GM18520 (cell line): Measurements from ENCODE around the gene UVRAG.
"Not testable (repeated sequence)": the region's sequence is repeated elsewhere in the genome, so short reads cannot be mapped to it uniquely, and the experiment has no call there.

ENCODE experiments used
- ATAC-seq: cut with Tn5 transposase; IDR thresholded peaks from one replicate; pipeline ENCODE4 v1.9.1; 2021; ENCODE audit not compliant: unreplicated experiment

Gene UVRAG

GRCh38 chr11:76048763-76049162, 233.8 kb downstream of the UVRAG start:
- ATAC-seq: no peak

- no peak for ATAC-seq
Measured at GRCh38 chr11:76049511-76049910, 234.5 kb downstream of the UVRAG start.

- no peak for ATAC-seq
Measured at GRCh38 chr11:76051937-76052336, 236.9 kb downstream of the UVRAG start.

DNA sequence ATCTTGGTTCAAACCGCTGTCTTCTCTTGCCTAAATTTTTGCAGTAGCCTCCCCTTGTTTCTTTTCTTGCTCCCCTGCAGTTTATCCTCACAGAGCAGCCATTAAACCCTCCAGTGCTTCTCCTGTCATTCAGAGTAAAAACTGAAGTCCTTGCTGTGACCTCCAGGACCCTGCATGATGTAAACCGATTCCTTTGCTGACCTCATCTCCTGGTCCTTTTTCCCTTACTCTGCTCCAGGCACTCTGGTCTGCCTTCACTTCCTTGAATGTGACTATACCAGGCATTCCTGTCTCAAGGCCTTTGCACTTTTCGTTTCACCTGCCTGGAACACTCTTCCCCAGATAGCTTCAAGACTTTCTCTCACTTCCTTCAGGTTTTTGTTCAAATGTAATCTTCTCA, 239.3 kb downstream of the UVRAG start:
- no peak for ATAC-seq

DNA sequence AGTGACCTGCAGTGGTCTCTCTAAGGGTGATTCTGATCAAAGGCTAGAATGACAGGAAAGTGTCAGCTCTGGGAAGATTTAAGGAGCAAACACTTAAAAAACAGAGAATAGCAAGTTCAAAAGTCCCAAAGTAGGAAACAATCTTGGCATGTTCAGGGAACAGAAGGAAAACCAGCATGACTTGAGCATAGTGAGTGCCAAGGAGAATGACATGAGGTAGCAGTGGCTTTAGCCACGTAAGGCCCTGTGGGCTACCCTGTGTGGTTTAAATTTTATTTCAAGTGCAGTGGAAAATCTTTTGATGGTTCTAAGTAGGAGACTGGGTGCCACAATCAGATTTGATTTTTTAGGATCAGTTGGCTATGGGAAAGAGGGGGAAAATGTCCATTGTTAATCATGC, 241.9 kb downstream of the UVRAG start:
- no peak for ATAC-seq

DNA sequence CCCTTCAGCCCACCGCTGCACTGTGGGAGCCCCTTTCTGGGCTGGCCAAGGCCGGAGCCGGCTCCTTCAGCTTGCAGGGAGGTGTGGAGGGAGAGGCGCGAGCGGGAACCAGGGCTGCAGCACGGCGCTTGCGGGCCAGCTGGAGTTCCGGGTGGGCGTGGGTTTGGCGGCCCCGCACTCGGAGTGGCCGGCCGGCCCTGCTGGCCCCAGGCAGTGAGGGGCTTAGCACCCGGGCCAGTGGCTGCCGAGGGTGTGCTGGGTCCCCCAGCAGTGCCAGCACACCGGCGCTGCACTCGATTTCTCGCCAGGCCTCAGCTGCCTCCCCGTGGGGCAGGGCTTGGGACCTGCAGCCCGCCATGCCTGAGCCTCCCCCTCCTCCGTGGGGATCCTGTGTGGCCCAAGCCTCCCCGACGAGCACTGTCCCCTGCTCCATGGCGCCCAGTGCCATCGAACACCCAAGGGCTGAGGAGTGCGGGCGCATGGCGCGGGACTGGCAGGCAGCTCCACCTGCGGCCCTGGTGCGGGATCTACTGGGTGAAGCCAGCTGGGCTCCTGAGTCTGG, 245.5 kb downstream of the UVRAG start:
- ATAC-seq: not testable (repeated sequence)

DNA sequence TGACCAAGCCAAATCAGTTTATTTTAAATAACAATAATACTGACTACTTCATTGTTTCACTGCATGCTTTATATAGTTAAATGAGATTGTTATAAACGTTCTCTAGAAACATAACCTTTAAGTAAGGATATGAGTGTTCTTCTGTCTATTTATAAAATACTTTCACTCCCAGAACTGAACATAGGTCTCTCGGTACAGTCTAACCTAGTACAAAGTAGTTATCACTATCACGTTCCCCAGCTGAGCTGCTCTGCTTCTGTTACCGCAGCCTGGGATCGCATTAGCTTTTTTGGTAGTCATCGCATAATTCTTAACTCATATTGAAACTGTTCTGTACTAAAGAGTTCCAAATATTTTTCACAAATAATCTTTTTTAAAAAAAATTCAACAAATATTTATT, 247.7 kb downstream of the UVRAG start:
- ATAC-seq: no peak

DNA sequence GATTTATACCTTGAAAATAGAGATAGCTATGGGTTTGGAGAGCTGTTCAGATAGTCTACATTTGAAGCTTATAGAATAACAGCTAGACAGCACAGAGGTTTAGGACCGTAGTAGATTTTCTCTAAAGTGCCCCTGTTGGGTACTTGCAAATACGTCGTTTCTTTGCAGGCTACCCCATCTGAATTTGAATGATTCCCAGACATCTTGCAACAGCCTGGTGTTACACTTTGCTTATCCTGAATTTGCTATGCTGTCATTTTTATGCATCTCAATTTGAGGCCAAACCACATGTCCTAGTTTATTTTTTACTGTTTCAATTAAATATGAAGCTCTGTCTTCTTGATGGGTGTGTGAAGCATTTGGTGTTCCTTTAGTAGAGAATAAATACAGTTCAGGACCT, 249.2 kb downstream of the UVRAG start:
- ATAC-seq: no peak

DNA sequence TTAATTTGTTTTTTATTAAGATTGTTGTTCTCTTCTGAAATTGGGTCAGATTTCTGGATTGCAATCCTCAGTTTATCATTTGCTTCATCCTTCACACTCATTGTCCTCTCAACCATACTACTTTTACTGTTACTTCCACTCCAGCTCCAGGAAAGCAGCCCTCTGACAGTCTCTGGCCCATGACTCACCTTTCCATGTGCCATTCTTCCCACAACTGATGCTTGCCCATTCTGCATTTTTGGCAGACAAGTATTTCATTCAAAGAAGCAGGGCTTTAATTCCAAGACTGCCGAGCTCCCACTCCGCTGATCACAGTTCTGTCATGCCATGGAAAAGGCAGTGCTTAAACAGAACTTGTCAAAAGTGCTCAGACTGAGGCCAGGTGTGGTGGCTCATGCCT, 252.1 kb downstream of the UVRAG start:
- ATAC-seq: no peak

GRCh38 chr11:76069001-76069400, 254.0 kb downstream of the UVRAG start:
- no peak for ATAC-seq

DNA sequence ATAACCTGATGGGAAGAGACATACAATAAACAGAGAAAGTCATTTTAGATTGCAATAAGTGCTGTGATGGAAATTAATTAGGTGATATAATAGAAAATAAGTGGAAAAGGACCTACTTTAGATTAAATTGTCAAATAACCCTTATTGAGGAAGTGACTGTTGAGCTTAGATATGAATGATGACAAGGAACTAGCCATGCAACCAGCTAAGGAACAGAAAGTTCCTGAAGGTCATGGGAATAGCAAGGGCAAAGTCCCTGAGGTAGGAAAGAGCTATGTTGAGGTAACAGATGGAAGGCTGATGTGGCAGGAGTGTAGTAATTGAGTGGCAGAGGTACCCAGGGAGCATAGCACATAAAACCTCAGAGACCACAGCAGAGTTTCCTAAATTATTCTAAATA, 256.1 kb downstream of the UVRAG start:
- ATAC-seq: no peak

GRCh38 chr11:76073724-76074123, 258.7 kb downstream of the UVRAG start:
- ATAC-seq: no peak

DNA sequence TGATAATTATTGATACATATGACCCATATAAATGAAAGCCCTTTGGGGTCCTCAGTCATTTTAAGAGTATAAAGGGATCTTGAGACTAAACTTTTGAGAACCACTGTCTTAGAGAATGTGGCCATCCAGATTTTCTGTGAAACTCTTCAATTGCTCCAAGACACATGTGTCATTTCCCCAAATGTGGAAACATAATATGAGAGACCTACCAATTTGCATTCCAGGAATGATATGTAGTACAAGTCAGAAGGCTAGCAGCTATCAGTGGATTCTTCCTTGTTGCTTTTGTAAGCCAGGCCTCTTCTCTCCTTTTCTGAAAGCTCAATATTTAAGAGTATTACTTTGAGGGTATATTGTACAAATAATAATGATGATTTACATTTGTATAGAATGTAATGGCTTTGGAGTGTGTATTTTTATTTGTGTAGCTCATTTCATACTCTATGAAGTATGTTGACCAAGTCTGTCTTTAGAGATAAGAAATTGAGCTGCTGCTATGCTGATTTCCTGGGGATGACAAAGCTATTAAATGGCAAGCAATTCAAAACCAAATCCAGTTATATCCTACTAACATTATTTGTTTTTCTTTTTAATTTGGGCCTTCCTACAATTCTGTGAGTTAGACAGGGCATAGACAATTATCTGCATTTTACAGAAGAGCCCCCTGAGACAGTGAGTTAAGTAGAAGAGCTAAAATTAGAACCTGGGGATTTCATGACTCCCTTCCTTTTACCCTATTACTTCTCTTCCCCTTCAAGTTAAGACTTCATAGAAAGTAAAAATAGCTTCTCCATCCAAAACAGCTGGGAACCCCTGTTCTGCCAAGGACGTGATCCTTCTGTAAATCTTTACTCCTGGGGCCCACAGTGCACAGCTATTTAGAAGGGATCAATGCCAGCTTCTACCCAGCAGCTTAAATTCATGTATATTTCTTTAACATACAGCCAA, 259.4 kb downstream of the UVRAG start:
- ATAC-seq: no peak

GRCh38 chr11:76075716-76076115, 260.7 kb downstream of the UVRAG start:
- ATAC-seq: no peak

- not testable (repeated sequence) for ATAC-seq
Measured at GRCh38 chr11:76076253-76076652, 261.2 kb downstream of the UVRAG start.

DNA sequence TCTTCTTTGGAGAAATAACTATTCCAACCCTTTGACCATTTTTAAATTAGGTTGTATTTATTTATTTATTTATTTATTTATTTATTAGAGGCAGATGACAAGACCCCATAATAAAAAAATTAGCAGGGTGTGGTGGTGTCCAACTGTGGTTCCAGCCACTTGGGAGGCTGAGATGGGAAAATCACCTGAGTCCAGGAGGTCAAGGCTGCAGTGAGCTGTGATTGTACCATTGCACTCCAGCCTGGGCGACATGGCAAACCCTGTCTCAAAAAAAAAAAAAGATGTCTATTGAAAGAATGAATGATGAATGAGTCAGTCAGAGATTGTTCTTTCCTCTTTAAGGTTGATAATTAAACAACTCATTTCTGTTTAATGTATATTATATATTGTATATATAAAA, 261.7 kb downstream of the UVRAG start:
- no peak for ATAC-seq

DNA sequence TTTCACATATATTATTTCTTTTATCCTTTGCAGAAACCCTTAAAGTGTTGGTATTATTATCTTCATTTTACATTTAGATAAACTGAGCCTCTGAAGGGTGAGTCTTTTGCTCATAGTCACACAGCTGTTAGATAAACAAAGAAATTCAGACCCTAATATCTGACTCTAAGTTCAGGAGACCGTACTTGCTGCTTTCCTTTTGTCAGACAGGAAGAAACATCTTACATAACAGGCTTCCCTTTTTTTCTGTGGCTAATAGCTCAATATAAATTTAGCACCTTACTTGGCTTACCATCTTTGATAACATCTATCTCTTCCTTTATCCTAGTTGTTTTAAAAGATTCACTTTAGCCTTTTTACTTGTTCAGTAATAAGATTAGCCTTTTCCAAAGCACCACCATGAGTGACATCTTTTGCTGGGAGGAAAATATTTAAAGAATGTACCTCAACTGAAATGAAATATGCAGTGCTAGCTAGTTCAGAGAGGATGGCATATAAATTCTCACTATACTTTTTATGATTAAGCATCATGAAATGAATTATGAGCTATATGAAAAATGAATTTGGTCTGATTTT, 262.7 kb downstream of the UVRAG start:
- ATAC-seq: no peak

DNA sequence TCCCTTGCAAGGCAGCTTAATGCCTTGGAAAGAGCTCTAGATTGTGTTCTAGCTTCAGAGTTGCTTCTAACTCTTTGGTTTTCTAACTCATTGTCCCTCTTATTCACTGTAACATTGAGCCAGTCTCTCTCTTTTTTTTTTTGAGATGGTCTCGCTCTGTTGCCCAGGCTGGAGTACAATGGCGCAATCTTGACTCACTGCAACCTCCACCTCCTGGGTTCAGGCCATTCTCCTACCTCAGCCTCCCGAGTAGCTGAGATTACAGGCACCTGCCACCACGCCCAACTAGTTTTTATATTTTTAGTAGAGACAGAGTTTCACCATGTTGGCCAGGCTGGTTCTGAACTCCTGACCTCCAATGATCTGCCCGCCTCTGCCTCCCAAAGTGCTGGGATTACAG, 266.1 kb downstream of the UVRAG start:
- not testable (repeated sequence) for ATAC-seq

GRCh38 chr11:76083563-76084451, 268.8 kb downstream of the UVRAG start:
- no peak for ATAC-seq

GRCh38 chr11:76085270-76085669, 270.3 kb downstream of the UVRAG start:
- ATAC-seq: no peak
